K562 (cell line): ENCODE measurements around the gene MILR1. TPM values are rescaled to one million over a fixed set of nuclear protein-coding genes. Genes with fewer than 3 reads are reported as not detected.

Experiments
- ATAC-seq: fragments of 200-7000 bp; cut with Tn5 transposase; 3 replicates; pipeline ENCODE4 v1.9.1; 2020; ENCODE audit warnings: moderate library complexity
- BruUV-seq: library from RNA; stranded (reverse); fragments of 400-500 nt; replicated peaks from 2 replicates; lab custom pipeline; 2021; lab: Mats Ljungman, UMichigan
- CTCF ChIA-PET: fragments of 300-600 bp; formaldehyde crosslinking; extraction: SDS; loops from one replicate; lab custom pipeline; 2021; ENCODE audit warnings: low intra/inter-chr PET ratio; lab: Yijun Ruan, JAX
- POLR2A ChIA-PET: fragments of 300-600, 350-650 bp; sonication (Branson Sonifier 250); formaldehyde crosslinking; extraction: SDS; loops from one replicate; lab custom pipeline; 2021; ENCODE audit warnings: antibody characterized with exemption, inconsistent platforms; lab: Yijun Ruan, JAX
- DNase-seq, 4 experiments: peaks; one replicate each; pipeline versions ENCODE4 v3.0.0 to v3.0.0-alpha.2; 2011 to 2018; ENCODE audit warnings: low spot score in 3 of 4, mixed read lengths in 3 of 4; ENCODE audit errors: extremely low read depth in 1 of 4
- FAIRE-seq: peaks from 2 replicates; lab custom pipeline; 2011; peaks lifted over from hg19 to GRCh38; lab: Jason Lieb, UNC
- H2AFZ ChIP-seq: 2 replicates; pipeline ENCODE4 v1.6.0; 2011; ENCODE audit warnings: low read depth, low read length, control low read depth, inconsistent platforms
- H3K27ac ChIP-seq: fragments of 200-600 bp; 3 replicates; pipeline ENCODE4 v1.8.0; 2011; ENCODE audit warnings: low read depth, mild to moderate bottlenecking, control low read depth, inconsistent platforms, low read length, moderate library complexity, mixed read lengths; ENCODE audit errors: extremely low read depth
- H3K27me3 ChIP-seq, 2 experiments: fragments of 300-600 bp in 1 of 2; 2 replicates in 1 of 2; 3 replicates in 1 of 2; pipeline versions ENCODE4 v1.6.0 to v1.8.0; 2011; ENCODE audit warnings: inconsistent platforms in 2 of 2, low read length in 2 of 2, mild to moderate bottlenecking in 1 of 2, mixed read lengths in 1 of 2, moderate library complexity in 1 of 2; ENCODE audit not compliant: control insufficient read depth in 2 of 2, insufficient read depth in 2 of 2
- H3K36me3 ChIP-seq: fragments of 300-600 bp; 3 replicates; pipeline ENCODE4 v1.8.0; 2011; ENCODE audit warnings: mild to moderate bottlenecking, low read length, inconsistent platforms; ENCODE audit not compliant: control insufficient read depth, insufficient read depth
- H3K4me1 ChIP-seq, 2 experiments: fragments of 200-600 bp in 1 of 2; replicated peaks in 1 of 2; 2 replicates in 1 of 2; 3 replicates in 1 of 2; pipeline versions ENCODE4 v1.5.1 to v1.8.0; 2011; ENCODE audit warnings: inconsistent platforms in 2 of 2, low read length in 2 of 2, mild to moderate bottlenecking in 1 of 2, mixed read lengths in 1 of 2, moderate library complexity in 1 of 2; ENCODE audit not compliant: control insufficient read depth in 2 of 2, insufficient read depth in 2 of 2
- H3K4me2 ChIP-seq: 2 replicates; pipeline ENCODE4 v1.6.1; 2011; ENCODE audit warnings: low read length, control low read depth, inconsistent platforms, mixed read lengths; ENCODE audit not compliant: insufficient read depth
- H3K4me3 ChIP-seq: fragments of 200-600 bp; sonication (generic), shearing (Covaris generic); 2 replicates; pipeline ENCODE4 v1.5.1; 2016; ENCODE audit warnings: control low read depth, inconsistent platforms
- H3K79me2 ChIP-seq: fragments of 200-600 bp; 3 replicates; pipeline ENCODE4 v1.8.0; 2011; ENCODE audit warnings: low read length, inconsistent platforms; ENCODE audit not compliant: control insufficient read depth, insufficient read depth
- H3K9ac ChIP-seq, 2 experiments: 2 replicates each; pipeline versions ENCODE4 v1.6.0 to v1.6.1; 2011; ENCODE audit warnings: low read depth in 2 of 2, low read length in 2 of 2, control low read depth in 1 of 2, inconsistent platforms in 1 of 2, mild to moderate bottlenecking in 1 of 2, mixed read lengths in 1 of 2; ENCODE audit not compliant: insufficient read depth in 1 of 2
- H3K9me1 ChIP-seq: one replicate; pipeline ENCODE4 v1.6.0; 2011; ENCODE audit warnings: inconsistent platforms, mild to moderate bottlenecking, low read length, moderate library complexity; ENCODE audit not compliant: control insufficient read depth, insufficient read depth
- H3K9me3 ChIP-seq: replicated peaks from 2 replicates; pipeline ENCODE4 v1.5.1; 2011; ENCODE audit warnings: low read depth, low read length, inconsistent platforms; ENCODE audit not compliant: control insufficient read depth, insufficient read depth
- H4K20me1 ChIP-seq: replicated peaks from 2 replicates; pipeline ENCODE4 v1.6.1; 2011; ENCODE audit warnings: low read length, inconsistent platforms, mixed read lengths; ENCODE audit not compliant: control insufficient read depth, insufficient read depth
- CTBP1 ChIP-seq: fragments of 450-650 bp; IDR thresholded peaks from 2 replicates; pipeline ENCODE4 v1.6.1; 2016; ENCODE audit warnings: borderline replicate concordance
- KDM1A ChIP-seq, 2 experiments: fragments of 450-650 bp; IDR thresholded peaks; 2 replicates each; pipeline ENCODE4 v1.6.1; 2016; ENCODE audit warnings: mild to moderate bottlenecking in 2 of 2
- MCM5 ChIP-seq: fragments of 450-650 bp; IDR thresholded peaks from 2 replicates; pipeline ENCODE4 v1.6.1; 2016; ENCODE audit warnings: low read depth
- ZBTB49 ChIP-seq: sonication (generic); formaldehyde crosslinking; IDR thresholded peaks from 2 replicates; pipeline ENCODE4 v1.8.0; 2022; ENCODE audit warnings: missing genetic modification reagents, mild to moderate bottlenecking, borderline replicate concordance
- WGBS: fragments of 100-300 bp; shearing (Covaris generic); methylation state at CpG from one replicate; pipeline ENCODE4 v1.1.6; 2016; ENCODE audit warnings: low coverage, mixed read lengths; ENCODE audit not compliant: insufficient coverage; ENCODE audit errors: missing lambda C conversion rate; 5-methylcytosine and 5-hydroxymethylcytosine counted together
- in situ Hi-C: fragments of 300-500 bp; cut with MboI; formaldehyde crosslinking; loops from 4 replicates; pipeline ENCODE4 v1.15.0; 2018; ENCODE audit warnings: inconsistent platforms, mixed read lengths
- intact Hi-C: fragments of 100-400 bp; cut with micrococcal nuclease; formaldehyde crosslinking; loops from 2 replicates; pipeline ENCODE4 v1.14.2; 2022
- polyA plus RNA-seq, 8 experiments: library from polyadenylated mRNA; depleted of rRNA in 4 of 8; stranded (reverse) in 5 of 8; unstranded in 3 of 8; fragments of >200 nt; fragmentation: Nextera tagmentation in 2 of 8; fragmentation: Illumina TruSeq in 1 of 8; extraction: Ambion mirVana in 2 of 8; extraction: Trizol in 1 of 8; gene quantifications; 2 replicates each; pipeline versions ENCODE4 v1.2.1 to v1.2.3, GENCODE V29; 2011 to 2014; ENCODE audit warnings: inconsistent platforms in 1 of 8, missing spikeins in 1 of 8
- total RNA-seq, 7 experiments: library from RNA; depleted of rRNA in 6 of 7; stranded (reverse); fragments of >200 nt in 6 of 7; fragmentation: Illumina TruSeq in 2 of 7; extraction: Trizol in 2 of 7; gene quantifications; 2 replicates each; pipeline versions ENCODE4 v1.2.1 to v1.2.3, GENCODE V29; 2011 to 2021; ENCODE audit warnings: low replicate concordance in 1 of 7

MILR1 gene
- total and polyA plus RNA-seq, 9 of the 15 experiments (the other 6 are each of a cell fraction or from before 2014, with no cell fraction given) = 3.8 to 14.1 (median 7.1) TPM

GRCh38 chr17:64447526-64447925 is 1.4 kb upstream of the MILR1 start:
- no peaks in the 10 kb centered on the region for H3K27me3 ChIP-seq
- TF ChIP-seq MCM5 = no peak
- TF ChIP-seq KDM1A (IDR thresholded peaks at IDR 0.05) = no peak
- no peak for TF ChIP-seq ZBTB49 (CRISPR knock-in tag)
- no peak for TF ChIP-seq CTBP1
- ATAC-seq (no peak), FAIRE-seq (no peak), DNase-seq (no peak)
- H3K9me1 ChIP-seq = no peaks in the 10 kb centered on the region
- no peaks in the 10 kb centered on the region for H4K20me1 ChIP-seq
- in situ Hi-C loops (no loop called here), intact Hi-C loops (no loop called here)
- H3K36me3 ChIP-seq = no peaks in the 10 kb centered on the region
- no TSS peak for BruUV-seq
- H3K4me3 ChIP-seq = no peak overlapping the region
- CTCF ChIA-PET = no interaction called here
- H3K27ac ChIP-seq = no peak overlapping the region
- POLR2A ChIA-PET = interaction anchor here (0.7 to 1.3 kb wide), 2 partner anchors 59 to 195 kb away, joined by 3 to 6 read pairs; partner anchors contain the start of genes CEP95 and DDX5
- H3K9ac ChIP-seq = no peak overlapping the region
- no peaks in the 10 kb centered on the region for H3K79me2 ChIP-seq
- no peak overlapping the region for H2AFZ ChIP-seq
- no peaks in the 10 kb centered on the region for H3K9me3 ChIP-seq
- WGBS = 70% methylated on average over 1 of the region's 1 CpG
- no peak overlapping the region for H3K4me2 ChIP-seq
- peaks cover 7 to 19% of the 10 kb centered on the region in 2 experiments for H3K4me1 ChIP-seq
